HG03095 (cell line): Measurements from ENCODE around the gene TMPRSS6.

Experiments used
- ATAC-seq: cut with Tn5 transposase; IDR thresholded peaks from one replicate; pipeline ENCODE4 v1.9.1; 2021; ENCODE audit warnings: moderate library complexity; ENCODE audit not compliant: unreplicated experiment

The TMPRSS6 gene

GRCh38 chr22:37032535-37033460 lies 76.7 kb downstream of the TMPRSS6 start:
- ATAC-seq, result no peak

GRCh38 chr22:37032134-37032534 lies 77.4 kb downstream of the TMPRSS6 start:
- ATAC-seq, result no peak

- ATAC-seq, result no peak
These were observed 78.8 kb downstream of the TMPRSS6 start for GRCh38 chr22:37030560-37031281.

- ATAC-seq, result no peak
These were observed 80.5 kb downstream of the TMPRSS6 start for GRCh38 chr22:37028692-37029674.

- no peak for ATAC-seq
These were observed 82.0 kb downstream of the TMPRSS6 start for GRCh38 chr22:37027556-37027955.

GRCh38 chr22:37026325-37026724 lies 83.2 kb downstream of the TMPRSS6 start:
- ATAC-seq, result no peak

- ATAC-seq, result no peak
These were observed 83.9 kb downstream of the TMPRSS6 start for GRCh38 chr22:37025500-37026070.

GRCh38 chr22:37024339-37025157 lies 85.0 kb downstream of the TMPRSS6 start:
- ATAC-seq, result no peak

GRCh38 chr22:37023743-37024338 lies 85.7 kb downstream of the TMPRSS6 start:
- no peak for ATAC-seq

- ATAC-seq, result no peak
These were observed 86.8 kb downstream of the TMPRSS6 start for GRCh38 chr22:37022483-37023337.

- ATAC-seq, result no peak
These were observed 87.6 kb downstream of the TMPRSS6 start for GRCh38 chr22:37021710-37022482.

- ATAC-seq, result no peak
These were observed 88.5 kb downstream of the TMPRSS6 start for GRCh38 chr22:37021041-37021440.

GRCh38 chr22:37020192-37020479 lies 89.4 kb downstream of the TMPRSS6 start:
- no peak for ATAC-seq

- ATAC-seq, result peak; percentile 46
These were observed 90.0 kb downstream of the TMPRSS6 start, which contains the start of the genes MPST and TST for GRCh38 chr22:37019309-37020191. Gene MPST, plus strand, starts transcription at chr22:37019742. Its CDS starts 95 bp downstream, at chr22:37019837. Gene TST, minus strand, starts transcription at chr22:37019447. Its CDS starts 715 bp downstream, at chr22:37018732.

GRCh38 chr22:37018815-37019308 lies 90.7 kb downstream of the TMPRSS6 start:
- no peak for ATAC-seq

- ATAC-seq, result no peak
These were observed 91.3 kb downstream of the TMPRSS6 start for GRCh38 chr22:37018086-37018814.
